ENCODE data around the gene VTI1B.
"Not testable (repeated sequence)": the region's sequence is repeated elsewhere in the genome, so short reads cannot be mapped to it uniquely, and the experiment has no call there.

DNA sequence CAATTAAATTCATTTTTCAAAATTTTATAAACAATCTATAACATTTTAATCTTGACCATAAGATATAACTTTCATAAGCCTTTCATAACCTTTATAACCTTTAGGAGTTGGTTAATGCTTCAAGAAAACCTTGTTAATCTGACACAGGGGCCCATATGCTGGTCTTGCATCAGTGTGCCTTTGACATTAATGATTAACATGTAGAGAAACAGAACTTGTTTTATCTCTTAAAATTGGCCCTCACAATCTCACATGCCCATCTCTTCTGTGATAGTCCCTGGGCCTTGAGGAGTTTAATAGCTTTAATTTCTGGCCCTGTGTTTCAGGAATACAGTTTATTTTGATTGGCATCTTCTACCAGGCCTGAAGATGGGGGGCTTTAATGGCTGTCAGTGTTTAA, 34.9 kb upstream of the VTI1B start:
- not testable (repeated sequence) for TF ChIP-seq POLR2A, EP300, POLR2AphosphoS5 (IDR thresholded peaks at IDR 0.05)
- TF ChIP-seq, protein P1, sequence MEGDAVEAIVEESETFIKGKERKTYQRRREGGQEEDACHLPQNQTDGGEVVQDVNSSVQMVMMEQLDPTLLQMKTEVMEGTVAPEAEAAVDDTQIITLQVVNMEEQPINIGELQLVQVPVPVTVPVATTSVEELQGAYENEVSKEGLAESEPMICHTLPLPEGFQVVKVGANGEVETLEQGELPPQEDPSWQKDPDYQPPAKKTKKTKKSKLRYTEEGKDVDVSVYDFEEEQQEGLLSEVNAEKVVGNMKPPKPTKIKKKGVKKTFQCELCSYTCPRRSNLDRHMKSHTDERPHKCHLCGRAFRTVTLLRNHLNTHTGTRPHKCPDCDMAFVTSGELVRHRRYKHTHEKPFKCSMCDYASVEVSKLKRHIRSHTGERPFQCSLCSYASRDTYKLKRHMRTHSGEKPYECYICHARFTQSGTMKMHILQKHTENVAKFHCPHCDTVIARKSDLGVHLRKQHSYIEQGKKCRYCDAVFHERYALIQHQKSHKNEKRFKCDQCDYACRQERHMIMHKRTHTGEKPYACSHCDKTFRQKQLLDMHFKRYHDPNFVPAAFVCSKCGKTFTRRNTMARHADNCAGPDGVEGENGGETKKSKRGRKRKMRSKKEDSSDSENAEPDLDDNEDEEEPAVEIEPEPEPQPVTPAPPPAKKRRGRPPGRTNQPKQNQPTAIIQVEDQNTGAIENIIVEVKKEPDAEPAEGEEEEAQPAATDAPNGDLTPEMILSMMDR (IDR thresholded peaks at IDR 0.05), result not testable (repeated sequence)
